Stimulated activated CD4-positive, alpha-beta T cell treated with anti-CD3 and anti-CD28 coated beads, Interleukin-12 subunit alpha, Interleukin-12 subunit beta, amount 100 ng/mL, for 48 hours (primary cell): Measurements from ENCODE around the gene CEP350.

Experiments used
- DNase-seq, 3 donors: peaks; one replicate each; pipeline ENCODE4 v3.0.0-alpha.2; 2020; ENCODE audit warnings: low read depth in 2 of 3, low spot score in 1 of 3

Gene CEP350

DNA sequence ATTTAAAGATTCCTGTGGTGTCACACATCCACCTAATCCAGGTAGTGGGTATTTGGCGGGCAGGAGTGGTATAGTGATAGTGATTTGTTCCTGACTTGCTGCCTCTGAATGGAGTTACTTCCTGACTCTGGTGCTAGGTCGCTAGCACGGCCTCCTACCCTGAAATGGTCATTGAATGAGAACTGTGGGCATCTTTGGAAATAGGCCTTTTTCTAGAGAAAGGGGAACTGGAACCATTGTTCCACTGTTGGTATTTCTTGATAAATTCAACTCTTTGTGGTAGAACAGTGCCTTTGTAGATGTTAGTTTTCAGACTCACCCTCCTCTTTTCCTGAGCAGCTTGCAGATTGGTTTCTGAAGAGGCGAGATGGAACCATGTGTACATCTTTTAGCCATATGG, 201.6 kb downstream of the CEP350 start:
- DNase-seq = no peak

DNA sequence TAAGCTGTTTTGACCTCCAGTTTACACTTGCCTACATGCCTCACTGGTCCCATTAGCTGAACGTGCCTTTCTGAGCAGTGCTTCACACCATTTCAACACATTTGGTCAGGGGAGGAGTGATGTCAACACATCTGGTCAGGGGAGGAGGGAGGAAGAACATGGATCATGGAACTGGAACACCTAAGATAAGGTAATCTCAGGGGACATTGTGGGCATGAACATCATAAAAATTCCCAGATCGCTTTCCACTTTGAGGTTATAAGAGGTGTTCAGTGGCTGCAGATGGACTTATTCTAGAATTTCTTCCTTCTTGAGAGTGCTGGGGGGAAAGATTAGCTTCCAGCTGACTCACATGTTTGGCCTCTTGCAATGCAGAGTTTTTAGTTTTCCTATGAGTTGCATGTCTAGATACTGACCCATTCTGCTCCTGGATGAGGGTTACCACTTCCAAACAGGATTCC, 202.1 kb downstream of the CEP350 start:
- DNase-seq = no peak

DNA sequence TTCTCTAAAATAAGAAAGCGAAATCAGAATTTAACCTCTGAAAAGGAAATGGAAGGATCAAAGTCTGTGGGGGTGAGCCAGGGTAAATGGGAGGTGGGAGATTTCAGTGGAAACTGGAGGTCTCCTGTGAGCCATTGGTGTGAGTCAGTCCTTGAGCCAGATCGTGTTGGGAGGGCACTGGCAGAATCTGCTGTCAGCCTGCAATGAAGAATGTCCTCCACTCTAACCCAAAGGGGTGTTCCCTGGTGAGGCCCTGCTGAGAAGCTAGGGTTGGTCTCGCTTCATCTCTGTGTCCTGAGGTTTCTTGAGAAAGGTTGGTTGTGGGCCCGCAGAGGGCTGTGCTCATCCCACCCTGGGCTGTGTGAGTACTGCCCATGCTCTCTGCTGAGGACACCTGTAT, 202.5 kb downstream of the CEP350 start:
- no peak for DNase-seq

- DNase-seq = no peak
These were observed 203.0 kb downstream of the CEP350 start for GRCh38 chr1:180157576-180158057.

- no peak for DNase-seq
These were observed 203.8 kb downstream of the CEP350 start for GRCh38 chr1:180158149-180159147.

DNA sequence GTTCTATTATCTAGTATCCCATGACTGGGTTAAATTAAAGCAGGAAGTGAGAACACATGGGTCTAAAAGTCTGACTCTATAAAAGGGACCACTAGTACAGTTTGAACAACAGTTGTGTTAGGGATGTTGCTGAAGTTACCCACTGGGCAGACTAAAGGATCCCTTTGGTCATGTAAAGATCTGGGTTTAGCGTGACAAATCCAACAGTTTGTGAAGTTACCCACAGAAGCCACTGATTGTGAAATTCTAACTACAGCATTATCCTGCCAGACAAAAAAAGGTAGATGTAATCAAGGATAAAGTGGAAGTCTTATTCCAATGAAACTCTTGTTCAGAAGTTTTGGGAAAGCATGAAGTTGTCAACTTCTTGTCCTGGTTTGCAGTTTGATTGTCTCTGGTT, 205.7 kb downstream of the CEP350 start:
- no peak for DNase-seq

- DNase-seq = no peak
These were observed 208.4 kb downstream of the CEP350 start for GRCh38 chr1:180163041-180163440.
